ENCODE measurements around the gene EXOC7. TPM values are rescaled to one million over a fixed set of nuclear protein-coding genes. Genes with fewer than 3 reads are reported as not detected.

The EXOC7 gene
- total and polyA plus RNA-seq, 2 of the 8 experiments (the other 6 are each of a cell fraction or from before 2014, with no cell fraction given) = 77.1 to 92.6 TPM

DNA sequence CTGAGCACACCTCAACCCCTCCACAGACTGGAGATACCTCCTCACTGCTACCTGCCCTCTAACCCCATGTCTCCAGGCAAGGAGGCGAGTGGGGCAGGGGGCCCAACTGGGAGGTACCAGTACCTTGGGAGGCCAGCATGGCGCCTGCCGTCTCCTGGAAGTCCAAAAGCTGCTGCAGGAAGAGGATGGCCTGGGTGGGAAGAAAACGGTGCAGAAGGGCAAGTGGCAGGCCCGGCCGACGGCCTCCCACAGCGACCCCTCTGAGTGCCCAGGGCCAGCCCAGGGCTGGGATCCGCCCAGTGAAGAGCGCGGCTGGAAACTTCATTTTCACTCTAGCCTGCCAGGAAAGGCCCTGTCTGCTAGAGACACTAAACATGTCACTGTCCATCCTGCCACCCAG, 16.1 kb downstream of the EXOC7 start (continued):
- no peak for TF ChIP-seq EGR1 (IDR thresholded peaks at IDR 0.05; ENCODE audit: borderline replicate concordance, low read depth, low read length)
- no peak for TF ChIP-seq TAF1 (IDR thresholded peaks at IDR 0.05; ENCODE audit: low read depth, low read length)
- no peak for TF ChIP-seq YY1 (IDR thresholded peaks at IDR 0.05; ENCODE audit: low read depth, low read length)
- no peak for TF ChIP-seq HDAC2 (IDR thresholded peaks at IDR 0.05; ENCODE audit: borderline replicate concordance in 1 of 2, low read depth in 2 of 2, low read length in 2 of 2)

Data from H1 (cell line).